ENCODE measurements around the gene KCNJ6.

GRCh38 chr21:37732927-37733326 lies 183.3 kb downstream of the KCNJ6 start:
- TF ChIP-seq RFX5 (IDR thresholded peaks at IDR 0.05; ENCODE audit: low read length) (no peak), CTCF (IDR thresholded peaks at IDR 0.05) (no peak), MXI1 (IDR thresholded peaks at IDR 0.05; ENCODE audit: low read depth, low read length) (no peak), MAX (IDR thresholded peaks at IDR 0.05; ENCODE audit: low read depth) (no peak), TAF1 (IDR thresholded peaks at IDR 0.05; ENCODE audit: borderline replicate concordance, low read depth, low read length) (no peak), YY1 (IDR thresholded peaks at IDR 0.05; ENCODE audit: low read depth) (no peak), GABPA (IDR thresholded peaks at IDR 0.05; ENCODE audit: low read depth) (no peak), POLR2AphosphoS5 (IDR thresholded peaks at IDR 0.05; ENCODE audit: low read depth, low read length) (no peak), EP300 (IDR thresholded peaks at IDR 0.05; ENCODE audit: borderline replicate concordance in 1 of 2, low read depth in 1 of 2, low read length in 1 of 2) (no peak), SIN3A (IDR thresholded peaks at IDR 0.05; ENCODE audit: borderline replicate concordance, low read depth, low read length) (no peak), CHD2 (IDR thresholded peaks at IDR 0.05; ENCODE audit: low read length, partially characterized antibody) (no peak), SMC3 (IDR thresholded peaks at IDR 0.05; ENCODE audit: low read depth, low read length) (no peak)
- TF ChIP-seq, protein P1, sequence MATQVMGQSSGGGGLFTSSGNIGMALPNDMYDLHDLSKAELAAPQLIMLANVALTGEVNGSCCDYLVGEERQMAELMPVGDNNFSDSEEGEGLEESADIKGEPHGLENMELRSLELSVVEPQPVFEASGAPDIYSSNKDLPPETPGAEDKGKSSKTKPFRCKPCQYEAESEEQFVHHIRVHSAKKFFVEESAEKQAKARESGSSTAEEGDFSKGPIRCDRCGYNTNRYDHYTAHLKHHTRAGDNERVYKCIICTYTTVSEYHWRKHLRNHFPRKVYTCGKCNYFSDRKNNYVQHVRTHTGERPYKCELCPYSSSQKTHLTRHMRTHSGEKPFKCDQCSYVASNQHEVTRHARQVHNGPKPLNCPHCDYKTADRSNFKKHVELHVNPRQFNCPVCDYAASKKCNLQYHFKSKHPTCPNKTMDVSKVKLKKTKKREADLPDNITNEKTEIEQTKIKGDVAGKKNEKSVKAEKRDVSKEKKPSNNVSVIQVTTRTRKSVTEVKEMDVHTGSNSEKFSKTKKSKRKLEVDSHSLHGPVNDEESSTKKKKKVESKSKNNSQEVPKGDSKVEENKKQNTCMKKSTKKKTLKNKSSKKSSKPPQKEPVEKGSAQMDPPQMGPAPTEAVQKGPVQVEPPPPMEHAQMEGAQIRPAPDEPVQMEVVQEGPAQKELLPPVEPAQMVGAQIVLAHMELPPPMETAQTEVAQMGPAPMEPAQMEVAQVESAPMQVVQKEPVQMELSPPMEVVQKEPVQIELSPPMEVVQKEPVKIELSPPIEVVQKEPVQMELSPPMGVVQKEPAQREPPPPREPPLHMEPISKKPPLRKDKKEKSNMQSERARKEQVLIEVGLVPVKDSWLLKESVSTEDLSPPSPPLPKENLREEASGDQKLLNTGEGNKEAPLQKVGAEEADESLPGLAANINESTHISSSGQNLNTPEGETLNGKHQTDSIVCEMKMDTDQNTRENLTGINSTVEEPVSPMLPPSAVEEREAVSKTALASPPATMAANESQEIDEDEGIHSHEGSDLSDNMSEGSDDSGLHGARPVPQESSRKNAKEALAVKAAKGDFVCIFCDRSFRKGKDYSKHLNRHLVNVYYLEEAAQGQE (IDR thresholded peaks at IDR 0.05; ENCODE audit: low read depth, low read length): no peak
